ENCODE data around the gene THSD4.

DNA sequence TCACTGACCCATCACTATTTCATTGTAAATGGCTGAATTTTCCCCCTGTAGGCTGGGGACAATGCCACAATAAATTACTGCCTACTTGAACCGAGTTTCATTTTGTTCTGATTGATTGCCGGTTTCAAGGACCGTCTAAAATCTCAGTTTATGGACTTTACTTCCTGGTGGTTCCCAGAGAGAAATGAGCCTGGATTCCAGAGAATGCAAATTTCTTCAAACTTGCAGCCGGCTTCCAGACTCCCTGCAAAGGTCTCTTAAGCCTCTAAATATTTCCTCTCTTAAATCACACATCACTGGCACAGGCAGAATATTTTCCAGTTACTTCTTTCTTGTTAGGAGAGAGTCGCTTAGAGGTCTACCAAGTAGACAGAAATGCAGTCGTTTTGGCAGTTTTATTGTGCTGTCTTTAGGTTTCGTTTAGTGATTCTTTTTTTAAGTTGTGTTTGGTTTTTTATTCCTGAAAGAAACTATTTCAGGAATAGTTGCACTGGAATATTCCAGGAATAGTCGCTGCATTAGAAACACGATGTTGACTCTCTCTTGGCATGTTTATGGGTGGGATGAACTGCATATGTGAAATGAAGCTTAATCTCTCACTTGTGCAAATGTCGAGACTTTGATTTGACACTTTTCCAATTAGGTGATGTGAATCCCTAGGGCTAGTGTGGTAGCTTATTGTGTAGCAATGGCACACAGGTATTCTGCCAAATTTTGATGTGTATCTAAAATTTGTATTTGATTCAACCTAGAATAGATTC, 411.0 kb downstream of the THSD4 start:
- TF ChIP-seq, protein P1, sequence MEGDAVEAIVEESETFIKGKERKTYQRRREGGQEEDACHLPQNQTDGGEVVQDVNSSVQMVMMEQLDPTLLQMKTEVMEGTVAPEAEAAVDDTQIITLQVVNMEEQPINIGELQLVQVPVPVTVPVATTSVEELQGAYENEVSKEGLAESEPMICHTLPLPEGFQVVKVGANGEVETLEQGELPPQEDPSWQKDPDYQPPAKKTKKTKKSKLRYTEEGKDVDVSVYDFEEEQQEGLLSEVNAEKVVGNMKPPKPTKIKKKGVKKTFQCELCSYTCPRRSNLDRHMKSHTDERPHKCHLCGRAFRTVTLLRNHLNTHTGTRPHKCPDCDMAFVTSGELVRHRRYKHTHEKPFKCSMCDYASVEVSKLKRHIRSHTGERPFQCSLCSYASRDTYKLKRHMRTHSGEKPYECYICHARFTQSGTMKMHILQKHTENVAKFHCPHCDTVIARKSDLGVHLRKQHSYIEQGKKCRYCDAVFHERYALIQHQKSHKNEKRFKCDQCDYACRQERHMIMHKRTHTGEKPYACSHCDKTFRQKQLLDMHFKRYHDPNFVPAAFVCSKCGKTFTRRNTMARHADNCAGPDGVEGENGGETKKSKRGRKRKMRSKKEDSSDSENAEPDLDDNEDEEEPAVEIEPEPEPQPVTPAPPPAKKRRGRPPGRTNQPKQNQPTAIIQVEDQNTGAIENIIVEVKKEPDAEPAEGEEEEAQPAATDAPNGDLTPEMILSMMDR (IDR thresholded peaks at IDR 0.05) = peak in 1 of 6 experiments; percentile 8
- TF ChIP-seq POLR2A (IDR thresholded peaks at IDR 0.05) = no peak
- no peak for TF ChIP-seq POLR2AphosphoS5 (IDR thresholded peaks at IDR 0.05)
- no peak for TF ChIP-seq EP300 (IDR thresholded peaks at IDR 0.05)

All from upper lobe of left lung (tissue), 4 donors.